ENCODE results near the gene BRD1. TPM values are rescaled to one million over a fixed set of nuclear protein-coding genes. Genes with fewer than 3 reads are reported as not detected.
A peak's percentile ranks its signal among the peaks of the same experiment; 100 is the strongest.
"Not testable (repeated sequence)": the region's sequence is repeated elsewhere in the genome, so short reads cannot be mapped to it uniquely, and the experiment has no call there.

Gene BRD1
- total RNA-seq, 1 donor from 2014 or later: 33.7 TPM

DNA sequence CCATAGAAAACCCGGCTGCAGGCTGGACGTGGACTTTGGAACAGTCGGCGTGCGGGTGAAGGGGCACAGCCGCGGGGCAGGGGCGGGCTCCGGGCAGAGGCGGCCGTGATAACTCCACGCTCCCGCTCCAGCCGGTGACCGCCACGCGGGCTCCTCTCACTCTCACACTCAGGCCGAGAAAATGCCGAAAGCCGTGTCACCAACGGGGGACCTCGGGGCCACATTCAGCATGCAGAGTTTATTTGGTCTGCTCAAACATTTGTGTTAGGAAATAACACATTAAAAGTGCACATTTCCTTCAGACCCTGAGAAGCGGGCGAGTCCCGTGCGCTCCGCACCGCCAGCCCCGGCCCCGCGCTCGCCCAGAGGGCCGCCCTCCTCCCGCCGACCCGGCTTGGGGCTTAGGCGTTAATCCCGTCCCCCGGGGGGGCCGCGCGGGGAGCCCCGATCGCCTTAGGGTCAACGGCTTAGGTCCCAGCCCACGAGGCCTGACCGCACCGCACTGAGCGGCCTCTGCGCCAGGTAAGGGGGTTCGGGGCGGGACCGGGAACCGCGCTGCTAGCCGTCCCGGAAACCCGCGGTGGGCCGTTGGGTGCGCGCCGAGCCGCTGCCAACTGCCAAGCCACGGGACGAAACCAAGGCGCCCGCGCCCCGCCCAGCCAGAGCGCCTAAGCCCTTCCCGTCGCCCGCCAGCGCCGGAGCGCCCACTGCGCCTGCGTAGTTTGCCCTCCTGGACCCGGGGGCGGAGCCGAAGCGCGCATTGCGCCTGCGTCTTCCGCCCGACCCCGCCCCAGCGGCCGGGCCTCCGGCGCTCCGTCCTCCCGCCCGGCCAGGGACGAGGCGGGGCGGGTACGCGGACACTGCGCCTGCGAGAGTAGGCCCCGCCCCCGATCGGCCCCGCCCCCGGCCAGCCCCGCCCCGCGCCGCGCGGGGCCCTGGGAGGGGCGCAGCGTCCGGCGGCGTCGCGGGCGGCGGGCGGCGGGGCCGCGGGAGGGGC, 25.5 kb upstream of the BRD1 start, which contains the start of gene ZBED4:
Gene ZBED4, plus strand, starts transcription at position 947 of the 997 bp plus-strand sequence. CDS start 29,819 bp downstream, outside the sequence.
- peak; percentile 96 for DNase-seq

DNA sequence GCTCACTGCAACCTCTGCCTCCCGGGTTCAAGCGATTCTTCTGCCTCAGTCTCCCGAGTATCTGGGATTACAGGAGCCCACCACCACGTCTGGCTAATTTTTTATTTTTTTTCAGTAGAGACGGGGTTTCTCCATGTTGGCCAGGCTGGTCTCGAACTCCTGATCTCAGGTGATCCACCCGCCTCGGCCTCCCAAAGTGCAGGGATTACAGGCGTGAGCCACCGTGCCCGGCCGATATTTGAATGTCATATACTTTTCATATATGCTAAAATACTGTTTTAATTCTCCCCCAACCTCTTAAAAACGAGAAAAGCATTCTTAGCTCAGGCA, 24.9 kb upstream of the BRD1 start:
- not testable (repeated sequence) for DNase-seq

DNA sequence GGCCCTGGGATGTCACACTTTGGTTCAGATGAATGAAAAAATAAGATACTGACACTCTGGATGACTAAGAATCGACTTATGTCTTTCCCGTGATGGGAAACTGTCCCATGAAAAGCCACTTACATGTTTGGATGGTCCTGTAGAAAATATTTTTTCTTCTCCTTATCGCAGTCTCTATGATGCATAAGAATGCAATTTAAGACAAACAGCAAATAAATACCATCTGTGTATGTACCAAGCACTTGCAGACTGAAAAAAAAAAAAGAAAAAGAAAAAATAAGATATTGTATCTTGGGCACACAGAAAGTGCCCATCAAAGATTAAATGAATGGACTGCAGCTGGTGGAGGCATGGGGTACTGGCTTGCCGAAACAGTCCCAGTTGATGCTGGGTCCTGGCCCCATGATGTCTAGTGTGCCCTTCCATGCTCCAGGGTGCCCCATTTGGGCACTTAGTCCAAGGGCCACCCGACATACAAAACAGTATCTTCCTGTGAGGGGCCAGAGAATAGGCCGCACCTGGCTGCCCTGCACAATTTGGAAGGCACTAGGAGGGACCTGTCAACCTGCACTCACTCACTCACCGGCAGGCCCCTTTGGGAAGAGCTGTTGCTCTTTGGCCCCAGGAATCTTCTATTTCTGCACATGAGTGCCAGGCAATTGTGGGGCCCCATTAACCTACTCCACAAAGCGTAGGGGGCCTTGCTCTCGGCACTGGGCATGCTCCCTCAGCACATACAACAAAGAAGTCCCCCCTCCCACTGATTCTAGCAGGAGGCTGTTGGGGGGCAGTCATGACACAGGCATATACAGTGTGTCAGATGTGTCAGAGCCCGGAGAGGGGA, 23.5 kb upstream of the BRD1 start:
- no peak for DNase-seq

DNA sequence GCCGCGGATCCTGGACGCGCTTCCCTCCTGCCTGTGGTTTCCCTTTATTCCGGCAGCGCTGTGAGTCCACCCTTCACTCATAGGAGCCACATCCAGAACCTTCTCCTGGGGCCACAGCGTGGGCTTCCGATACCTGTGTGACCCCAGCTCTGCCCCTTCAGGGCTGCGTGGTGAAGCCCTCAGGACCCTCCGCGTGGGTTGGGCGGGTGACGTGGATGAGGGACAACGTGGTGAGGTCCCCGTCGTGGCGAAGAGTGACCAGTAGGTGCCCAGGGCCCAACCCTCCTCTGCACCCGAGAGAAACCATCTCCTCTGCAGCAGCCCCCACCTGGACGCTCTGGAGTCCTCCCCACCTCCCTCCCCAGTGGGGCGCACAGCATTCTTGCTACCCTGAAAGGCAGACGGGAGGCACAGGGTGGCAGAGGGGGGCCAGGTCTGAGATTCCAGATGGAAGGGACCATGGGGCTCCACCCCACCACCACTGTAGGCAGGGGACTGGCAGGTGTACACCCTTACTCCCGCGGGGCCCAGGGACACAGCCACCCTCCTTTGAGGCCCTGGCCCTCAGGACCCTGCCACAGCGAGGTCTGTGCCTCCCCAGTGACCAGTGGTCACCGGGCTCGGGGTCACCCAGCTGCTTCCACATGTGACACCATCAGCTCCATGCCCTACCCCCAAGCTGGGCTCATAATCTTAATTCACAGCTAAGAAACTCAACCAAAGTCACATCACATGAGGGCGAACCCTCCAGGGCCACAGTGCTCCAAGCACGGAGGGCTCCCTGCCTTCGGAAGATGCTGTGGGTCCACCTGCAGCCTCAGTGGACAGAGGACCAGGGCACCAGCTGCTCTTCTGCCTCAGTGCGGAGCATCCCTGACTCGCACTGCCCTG, 22.6 kb upstream of the BRD1 start:
- DNase-seq: no peak

DNA sequence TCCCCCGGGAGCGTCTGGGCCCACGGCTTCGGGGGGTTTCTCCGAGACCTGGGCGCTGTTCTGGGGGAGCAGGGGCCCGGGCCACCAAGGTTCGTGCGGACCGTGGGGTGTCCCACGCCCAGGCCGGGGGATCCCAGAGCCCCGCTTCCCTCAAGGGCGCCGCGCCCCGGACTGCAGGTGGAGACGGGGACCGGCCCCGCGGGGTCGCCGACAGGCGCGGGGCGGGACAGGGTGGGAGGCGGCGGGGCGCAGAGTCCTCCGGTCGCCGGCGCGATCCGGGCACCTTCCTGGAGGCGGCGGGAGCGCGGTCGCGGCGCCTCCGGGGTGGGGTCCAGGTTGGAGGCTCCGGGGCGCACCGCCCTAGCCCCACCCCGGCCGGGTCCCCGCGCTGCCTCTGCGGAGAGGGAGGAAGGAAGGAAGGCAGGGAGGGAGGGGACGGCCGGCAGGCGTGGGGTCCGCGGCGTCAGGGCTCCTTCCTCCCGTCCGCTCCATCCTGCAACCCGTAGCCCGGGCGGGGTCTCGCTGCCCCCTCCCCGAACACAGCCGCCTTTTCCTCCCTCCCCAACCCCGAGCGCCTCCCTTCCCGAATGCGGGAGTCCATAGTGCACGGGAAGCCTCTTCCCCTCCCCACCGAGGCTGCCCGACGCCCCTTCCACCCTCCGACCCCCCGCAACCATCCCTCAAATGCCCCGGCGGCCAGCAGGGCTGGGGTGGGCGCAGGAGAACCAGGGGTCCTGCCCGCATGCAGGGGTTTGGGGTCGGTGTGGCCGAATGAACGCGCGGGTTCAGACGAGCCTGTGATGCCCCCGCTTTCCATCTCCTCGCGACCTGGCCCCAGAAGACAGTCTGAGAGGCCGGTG, 21.7 kb upstream of the BRD1 start:
- DNase-seq: no peak

DNA sequence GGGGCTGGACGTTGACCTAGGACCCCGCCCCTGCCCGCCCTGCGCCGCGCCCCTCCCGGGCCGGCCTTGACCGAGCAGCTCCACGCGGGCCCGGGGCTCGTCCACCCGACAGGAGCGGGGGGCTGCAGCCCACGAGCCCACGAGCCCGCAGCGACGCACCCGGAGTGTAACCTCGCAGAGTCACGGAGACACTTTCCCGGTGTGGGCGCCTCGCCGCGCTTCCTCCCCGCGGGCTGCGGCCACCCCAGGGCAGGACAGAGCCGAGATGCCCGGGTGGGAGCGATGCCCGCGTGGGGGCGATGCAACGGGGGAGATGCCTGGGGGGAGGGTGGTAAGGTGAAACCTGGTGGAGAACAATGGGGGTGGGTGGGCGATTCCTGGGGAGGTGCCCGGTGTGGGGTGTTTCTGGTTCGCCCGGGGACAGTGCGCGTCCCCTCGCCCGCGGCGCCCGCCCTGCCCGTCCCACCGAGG, 21.1 kb upstream of the BRD1 start:
- no peak for DNase-seq

DNA sequence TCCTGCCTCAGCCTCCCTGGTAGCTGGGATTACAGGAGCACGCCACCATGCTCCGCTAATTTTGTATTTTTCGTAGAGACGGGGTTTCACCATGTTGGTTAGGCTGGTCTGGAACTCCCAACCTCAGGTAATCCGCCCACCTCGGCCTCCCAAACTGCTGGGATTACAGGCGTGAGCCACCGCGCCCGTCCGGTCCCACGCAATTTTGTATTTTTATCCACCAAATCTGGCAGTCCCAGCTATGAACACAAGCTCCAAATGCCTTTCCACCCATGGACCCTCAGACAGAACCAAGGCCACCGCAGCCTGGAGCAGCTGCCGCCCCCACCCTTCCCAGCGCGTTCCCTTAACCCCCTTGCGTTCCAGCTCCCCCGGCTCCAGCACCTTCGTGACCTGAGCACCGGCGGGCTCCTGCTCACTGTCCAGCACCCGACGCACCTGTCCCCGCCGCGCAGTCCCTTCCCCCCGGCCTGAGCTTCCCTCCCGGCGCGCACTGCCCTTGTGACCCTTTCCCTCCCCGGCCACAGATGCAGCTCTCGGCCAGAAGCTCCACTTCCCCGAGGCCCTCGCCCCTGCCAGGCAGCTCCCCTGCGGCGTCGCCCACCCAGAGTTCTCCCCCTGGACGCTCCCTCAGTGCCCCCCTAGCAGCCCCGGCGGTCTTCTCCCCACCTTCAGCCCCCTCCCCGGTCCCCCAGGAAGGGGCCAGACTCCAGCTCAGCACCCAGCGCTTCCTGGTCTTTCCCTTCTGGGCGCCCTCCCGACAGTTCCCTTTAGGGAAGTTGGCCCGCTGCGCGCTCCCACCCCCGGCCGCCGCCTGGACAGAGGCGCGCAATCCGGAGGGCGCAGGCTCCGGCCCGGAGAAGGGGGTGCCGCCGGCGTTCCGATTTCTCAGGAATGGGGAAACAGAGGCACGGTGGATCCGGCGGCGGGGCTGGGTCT, 20.3 kb upstream of the BRD1 start:
- no peak for DNase-seq

DNA sequence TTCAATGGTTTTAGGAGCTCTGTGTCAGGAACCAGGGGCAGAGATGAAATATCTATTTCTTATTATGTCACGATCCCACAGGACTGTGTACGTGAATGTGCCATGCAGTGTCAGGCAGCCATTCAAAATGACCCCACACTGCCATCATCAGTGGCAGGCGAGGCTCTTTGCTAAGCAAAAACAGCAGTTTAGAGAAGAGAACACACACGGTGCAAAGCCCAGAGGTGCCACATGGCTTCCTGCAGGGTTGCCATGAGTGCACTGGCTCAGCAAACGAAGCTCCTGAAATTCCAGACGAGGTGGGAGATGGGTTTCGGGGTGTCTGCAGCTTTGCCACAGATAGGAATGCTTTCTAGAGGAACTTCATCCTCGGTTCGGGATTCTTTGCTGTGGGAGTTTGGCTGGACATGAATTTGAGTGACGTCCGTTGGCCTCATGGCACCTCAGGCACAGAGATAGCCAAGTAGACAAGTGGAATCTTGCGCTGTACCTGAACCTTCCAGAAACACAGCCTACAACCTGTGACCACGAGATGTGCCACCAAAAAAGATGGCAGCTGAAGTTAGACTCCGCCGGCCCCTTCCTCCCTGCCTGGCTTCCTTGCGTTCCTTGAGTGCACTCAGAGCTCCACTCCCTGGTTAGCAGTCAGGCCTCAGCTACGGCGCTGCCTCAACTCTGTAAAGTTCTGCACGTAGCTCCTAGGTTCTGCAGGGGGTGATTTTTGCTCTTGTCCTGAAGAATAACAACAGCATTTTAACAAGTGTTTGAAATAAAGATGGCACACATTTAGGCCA, 18.2 kb upstream of the BRD1 start:
- no peak for DNase-seq

DNA sequence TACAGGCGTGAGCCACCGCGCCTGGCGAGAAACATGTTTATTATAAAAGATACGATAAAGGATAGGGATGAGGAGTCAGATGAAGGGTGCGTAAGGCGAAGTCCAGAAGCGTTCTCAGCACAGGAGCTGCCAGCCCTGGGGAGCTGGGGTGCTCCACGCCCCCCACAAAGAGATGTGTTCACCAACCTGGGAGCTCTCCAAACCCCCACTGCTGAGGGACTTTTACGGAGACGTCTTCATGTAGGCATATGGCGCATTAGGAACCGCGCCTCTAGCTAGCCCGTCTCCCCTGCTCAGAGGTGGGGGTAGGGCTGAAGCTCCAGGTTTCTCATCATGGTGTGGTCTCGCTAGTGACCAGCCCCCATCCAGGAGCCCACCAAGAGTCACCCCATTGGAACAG, 17.6 kb upstream of the BRD1 start:
- no peak for DNase-seq

DNA sequence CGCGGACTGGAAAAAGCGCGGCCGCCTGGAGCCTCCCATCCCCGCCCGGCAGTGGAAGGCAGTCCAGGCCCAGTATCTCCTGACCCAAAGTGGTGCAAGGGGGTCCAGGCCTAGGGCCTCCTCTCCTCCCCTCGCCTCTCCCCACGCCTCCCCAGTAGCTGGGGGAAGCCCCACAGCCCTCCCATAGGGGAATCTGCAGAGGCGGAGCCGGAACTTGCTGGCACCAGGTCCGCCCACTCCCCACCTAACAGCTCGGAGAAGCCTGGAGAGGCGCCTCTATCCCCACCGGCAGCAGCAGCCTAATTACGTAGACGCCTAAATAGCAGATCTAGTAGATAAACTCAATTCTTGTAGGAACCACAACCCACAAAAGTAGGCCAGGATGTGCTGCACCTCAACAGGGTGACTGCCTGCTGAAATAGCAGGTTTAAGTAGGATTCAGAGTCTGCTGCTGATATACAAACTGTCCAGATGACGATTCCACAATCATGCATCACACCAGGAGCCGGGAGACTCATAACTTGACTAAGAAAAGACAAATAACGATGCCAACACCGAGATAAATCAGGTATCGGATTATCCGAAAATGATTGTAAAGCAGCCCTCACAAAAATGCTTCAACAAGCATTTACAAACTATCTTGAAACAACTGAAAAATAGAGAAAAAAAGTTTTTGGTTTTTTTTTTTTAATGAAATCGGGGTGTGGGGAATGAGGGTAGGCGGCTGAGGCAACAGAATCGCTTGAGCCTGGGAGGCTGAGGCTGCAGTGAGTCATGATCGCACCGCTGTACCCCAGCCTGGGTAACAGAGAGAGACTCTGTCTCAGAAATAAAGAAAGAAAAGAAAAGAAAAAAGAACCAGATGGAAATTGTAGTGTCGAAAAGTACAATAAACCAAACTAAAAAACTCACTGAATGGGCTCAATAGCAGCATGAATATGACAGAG, 11.4 kb upstream of the BRD1 start:
- no peak for DNase-seq

DNA sequence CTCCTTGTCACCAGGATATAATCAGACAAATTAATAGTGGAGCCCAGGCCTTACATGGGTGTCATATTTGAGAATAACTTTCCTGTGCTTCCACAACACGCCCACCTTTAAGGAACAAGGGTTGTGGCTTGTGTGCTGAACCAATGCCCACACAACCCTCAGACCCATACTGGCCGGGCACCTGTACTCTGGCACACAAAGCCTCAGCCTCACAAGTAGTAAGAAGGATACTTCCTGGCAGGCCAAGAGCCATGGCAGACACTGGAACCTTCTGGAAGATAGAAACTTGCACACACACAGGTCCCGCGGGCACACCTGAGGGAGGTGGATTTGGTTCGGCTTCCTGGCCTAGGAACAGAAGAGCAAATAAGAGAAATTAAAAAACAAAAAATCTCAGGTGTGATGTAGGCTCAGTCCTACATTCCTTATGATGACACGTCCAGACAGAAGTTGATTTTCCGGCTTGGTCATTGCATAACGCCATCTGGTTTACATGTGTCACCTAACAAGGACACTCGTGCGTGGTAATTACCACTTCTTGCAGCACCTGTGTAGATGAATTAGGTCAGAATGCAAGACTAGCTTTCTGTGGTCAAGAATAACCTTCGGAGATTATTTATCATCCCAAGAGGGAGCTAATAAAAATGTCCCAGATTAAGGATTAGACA, 5.8 kb upstream of the BRD1 start:
- DNase-seq: no peak

DNA sequence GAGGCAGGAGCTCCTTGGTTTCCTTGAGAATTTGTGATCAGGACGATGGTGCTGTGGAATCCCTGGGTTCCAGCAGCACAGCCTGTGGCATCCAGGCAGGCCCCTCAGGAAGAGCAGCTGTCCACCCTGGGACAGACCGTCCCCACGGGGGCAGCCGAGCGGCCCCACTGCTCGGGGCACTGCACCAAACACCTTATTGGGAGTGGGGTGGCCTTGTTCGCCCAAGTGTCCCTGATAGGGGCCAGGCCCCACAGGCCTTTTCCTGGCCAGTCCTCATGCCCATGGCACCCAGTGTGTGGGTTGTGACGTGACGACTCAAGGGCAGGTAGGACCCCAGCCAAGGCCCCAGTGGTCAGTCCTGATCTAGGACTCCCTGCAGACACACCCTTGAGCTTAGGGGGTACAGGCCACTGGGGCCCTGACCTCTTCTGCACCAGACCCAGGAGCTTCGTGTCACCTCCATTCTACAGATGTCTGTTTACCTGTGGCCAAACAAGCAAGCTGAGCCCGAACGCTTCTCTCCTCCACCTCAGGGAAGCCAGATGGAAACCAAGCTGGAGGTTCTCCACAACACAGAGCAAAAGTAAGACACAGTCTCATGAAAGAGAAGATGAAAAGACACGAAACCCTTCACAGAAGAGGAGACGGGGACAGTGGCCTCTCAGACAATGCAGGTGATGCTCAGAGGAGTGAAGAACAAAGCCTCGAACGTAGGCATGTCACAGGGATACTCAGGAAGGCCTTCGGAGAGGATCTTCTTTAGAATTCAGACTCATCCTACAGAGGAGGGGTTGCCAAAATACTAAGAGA, 1.6 kb upstream of the BRD1 start:
- DNase-seq: no peak

DNA sequence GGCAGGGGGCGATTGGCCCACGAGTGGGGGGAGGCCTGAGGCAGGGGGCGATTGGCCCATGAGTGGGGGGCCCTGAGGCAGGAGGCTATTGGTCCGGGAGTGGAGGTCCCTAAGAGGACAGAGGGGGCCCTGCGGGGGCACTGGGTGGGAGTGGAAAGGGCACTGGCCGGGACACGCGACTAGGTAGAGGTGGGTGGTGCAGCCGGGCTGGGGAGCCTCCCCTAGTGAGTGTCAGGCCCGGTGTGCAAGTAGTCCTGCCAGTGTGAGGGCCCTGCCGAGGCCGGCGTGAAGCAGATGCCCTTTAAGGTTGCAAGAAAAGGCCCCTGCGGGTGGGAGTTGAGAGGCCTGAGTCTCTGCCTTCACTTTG, 909 bp upstream of the BRD1 start:
- DNase-seq: no peak

DNA sequence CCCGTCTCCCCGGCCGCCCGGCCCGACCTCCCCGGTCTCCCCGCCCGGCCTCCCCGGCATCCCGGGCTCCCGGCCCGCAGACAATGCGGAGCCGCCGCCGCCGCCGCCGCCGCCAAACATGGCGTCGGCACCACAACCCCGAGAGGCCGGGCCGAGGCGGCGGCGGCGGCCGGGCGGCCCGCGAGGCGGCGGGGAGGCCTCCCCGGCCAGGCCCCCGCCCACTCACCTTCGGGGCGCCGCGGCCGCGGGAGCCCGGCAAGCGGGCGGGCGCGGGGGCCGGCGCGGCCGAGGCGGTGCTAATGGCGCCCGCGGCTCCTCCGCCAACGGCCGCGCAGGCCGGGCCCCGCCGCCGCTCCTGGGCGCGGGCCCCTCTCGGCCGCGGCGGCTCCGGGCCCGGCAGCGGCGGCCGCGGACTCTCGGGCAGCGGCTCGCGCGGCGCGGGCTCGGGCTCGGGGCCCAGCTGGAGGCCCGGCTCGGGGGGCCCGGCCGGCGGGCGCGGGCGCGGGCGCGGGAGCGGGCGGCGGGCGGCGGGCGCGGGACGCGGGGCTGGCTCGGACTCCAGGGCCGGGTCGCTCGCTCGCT, 311 bp downstream of the BRD1 start:
- DNase-seq: no peak

DNA sequence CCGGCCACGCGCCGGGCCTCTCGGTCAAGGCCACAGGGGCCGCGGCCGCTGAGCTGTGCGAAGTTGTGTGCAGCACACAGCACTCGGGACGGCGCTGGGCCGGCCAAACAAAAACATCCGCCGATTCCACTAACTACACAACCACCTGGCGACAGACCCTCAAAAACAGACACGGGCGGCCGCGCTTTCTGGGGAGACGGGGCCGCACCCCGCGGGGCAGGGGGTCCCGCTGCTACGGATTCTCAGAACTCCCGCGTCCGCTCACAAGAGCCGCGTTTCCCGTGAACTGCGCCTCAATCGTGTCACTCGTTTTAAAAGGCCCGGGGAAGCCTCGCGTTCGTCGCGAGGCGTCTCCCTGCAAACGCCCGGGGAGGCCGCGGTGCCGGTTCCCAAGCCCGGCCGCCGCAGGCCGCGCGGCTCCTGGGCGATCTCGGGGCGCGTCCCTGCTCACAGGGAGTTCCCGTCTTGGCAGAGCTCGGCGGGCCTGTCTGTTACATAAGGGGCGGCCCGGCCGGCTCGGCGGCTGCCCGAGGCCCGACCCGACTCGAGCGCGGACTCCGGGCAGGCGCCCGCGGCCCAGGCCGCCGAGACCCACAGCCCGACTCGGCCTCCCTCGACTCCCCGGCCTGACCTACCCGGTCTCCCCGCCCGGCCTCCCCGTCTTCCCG, 936 bp downstream of the BRD1 start:
- DNase-seq: no peak

Measured in skin of body (tissue), 2 donors.